NCI-H128 (cell line): ENCODE measurements around the gene SLC41A3.
"Not testable (repeated sequence)": the region's sequence is repeated elsewhere in the genome, so short reads cannot be mapped to it uniquely, and the experiment has no call there.

ENCODE experiments used
- DNase-seq: peaks from one replicate; lab custom pipeline; 2025; ENCODE audit not compliant: unreplicated experiment; lab: John Stamatoyannopoulos, UW

Gene SLC41A3

DNA sequence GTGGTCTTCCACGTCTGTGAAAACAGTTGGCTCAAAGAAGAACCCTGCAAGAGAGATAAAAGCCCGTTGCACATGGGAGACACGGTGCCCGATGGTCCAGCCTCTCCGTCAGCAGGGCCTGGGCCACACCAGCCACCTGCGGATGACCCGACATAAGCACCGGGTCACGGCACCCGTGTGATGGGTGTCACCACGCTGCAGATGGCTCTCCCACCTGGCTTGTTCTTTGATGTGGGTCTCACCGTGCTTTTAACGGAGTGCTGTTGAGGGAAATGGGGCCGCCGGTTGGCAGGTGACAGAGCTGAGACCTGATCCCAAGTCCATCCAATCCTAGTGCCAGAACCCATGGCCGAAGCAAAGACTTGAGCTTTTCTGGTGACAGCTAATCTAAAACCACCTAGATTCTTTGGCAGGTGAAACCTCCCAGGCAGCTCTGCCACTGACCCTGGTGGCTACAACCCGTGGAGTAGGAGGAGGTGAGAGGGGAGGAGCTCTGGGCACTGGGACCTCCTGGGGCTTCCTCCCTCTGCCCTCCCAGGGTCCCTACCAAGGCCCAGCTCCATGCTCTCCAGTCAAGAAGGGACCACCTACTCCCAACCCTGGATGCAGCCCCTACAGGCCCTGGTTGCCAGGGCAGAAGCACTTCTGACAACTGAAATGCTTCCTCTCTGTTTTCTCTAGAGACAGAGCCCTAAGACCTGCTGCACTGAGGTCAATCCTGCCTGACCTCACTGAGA lies 23.4 kb upstream of the SLC41A3 start:
- DNase-seq = no peak

DNA sequence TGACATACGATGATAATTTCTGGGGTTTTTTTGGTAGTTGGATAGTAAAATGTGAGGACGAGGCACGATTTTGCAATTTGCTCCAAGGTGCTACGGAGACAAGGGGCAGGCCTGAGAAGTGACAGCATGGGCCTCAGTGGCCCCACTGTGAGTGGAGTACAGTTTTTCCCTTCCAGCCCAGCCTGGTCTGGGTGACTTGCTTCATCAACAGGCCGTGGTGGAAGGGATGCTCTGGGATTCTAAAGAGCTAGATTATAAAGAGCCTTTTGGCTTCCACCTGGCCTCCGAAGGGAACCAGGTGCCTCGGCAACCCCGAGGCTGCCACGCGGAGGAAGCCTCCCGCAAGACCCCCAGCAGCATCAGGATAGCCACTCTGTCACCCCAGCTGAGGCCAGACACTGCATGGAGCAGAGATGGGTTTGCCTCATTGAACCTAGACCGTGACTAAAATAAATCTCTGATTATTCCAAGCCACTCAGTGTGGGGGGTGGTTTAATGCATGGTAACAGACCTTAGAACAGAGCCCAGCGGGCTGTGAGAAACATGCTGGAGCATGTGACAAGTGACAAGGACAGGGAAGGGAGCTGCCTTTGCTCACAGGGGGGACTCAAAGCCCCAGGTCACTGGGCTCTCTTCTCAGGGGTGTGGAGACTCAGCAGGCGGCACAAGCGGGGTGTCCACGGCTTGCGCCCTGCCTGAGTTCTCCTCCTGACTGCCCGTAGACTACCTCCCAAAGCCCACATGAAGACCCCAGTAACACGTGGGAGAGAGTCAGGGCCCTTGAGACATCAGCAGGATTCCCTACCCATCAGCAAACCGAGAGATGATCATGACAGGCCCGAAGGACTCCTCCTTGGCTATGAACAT lies 22.6 kb upstream of the SLC41A3 start:
- DNase-seq = no peak

DNA sequence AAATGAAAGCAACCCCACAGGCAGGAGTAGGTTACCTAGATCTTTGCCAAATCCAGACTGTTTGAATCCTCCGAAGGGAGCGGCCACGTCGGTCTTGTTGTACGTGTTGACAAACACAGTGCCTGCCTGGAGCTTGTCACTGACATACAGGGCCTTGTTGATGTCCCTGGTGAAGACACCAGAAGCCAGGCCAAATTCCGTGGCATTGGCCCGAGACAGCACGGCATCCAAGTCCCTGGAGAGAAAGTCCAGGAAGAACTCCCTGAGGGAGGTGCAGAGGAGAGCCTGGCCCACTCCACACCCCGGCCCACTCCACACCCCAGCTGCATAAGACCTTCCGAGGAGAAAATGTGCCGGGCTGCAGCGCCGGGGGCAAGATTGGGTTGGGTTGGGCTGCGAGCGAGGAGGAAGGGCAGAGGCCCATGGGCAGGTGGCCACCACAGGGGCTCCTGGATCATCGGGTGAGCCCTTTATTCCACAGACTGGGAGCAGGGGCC lies 21.8 kb upstream of the SLC41A3 start:
- no peak for DNase-seq

DNA sequence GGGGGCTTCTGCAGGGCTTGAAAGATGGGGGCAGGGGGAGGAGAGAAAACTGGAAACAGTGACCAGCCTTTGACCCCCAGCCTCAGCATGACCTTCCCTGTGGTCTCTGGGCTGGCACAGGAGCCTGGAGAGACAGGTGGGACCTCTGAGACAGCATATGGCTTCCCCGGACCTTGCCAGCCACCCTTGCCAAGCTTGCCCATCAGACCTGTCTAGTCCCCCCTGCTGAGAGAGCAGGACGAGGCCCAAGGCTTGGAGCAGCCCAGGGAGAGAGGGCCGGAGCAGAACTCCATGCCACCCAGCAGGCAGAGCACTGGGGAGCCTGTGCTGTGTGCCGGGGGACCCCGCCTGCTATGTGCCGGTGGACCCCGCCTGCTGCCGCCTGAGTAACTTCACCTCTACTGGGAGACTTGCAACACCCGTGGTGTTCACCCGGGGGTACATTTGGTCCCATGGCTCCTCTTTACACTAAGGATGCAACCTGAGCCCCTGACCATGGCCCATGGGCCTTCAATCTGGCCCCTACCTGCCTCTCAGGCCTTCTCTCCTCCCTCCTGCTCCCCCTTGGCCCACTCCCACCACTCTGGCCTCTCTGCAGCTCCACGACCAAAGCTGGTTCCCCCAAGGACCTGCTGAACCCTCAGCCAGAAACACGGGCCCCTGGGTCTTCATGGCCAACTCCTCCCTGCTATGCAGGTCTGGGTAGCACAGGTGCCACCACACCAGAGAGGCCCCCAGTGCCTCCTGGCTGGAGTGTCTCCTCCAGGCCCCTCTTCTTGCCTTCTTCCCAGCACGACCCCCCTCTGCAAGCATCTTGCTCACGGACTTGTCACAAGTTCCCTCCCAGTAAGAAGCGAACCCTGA lies 21.1 kb upstream of the SLC41A3 start:
- DNase-seq = no peak

DNA sequence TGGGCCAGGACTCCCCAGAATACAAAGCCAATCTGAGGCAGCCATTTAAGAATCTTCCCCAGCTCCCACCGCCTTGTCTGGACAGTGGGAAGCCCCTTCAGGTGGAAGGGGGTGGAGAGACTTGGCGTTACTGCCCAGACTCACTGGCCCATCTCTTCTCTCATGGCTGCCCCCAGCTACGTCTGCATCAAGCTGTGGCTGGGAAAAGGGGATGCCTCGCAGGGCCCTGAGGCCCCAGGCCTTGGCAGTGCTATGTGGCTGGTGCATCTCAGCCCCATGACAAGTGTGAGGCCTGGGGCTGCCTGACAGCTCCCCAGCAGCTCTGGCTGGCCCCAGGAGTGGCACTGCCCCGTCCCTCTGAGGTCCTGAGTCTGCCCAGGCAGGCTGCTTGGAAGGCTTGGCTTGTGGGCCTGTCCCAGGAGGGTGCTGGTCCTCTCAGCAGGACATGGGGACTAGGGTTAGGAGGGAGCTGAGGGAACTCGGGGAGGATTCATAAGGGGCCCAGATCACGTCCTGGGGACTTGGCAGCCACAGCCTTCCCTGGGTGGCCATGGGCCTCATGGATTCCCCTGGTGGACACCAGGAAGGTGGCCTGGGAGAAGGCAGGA lies 20.2 kb upstream of the SLC41A3 start:
- DNase-seq = no peak

DNA sequence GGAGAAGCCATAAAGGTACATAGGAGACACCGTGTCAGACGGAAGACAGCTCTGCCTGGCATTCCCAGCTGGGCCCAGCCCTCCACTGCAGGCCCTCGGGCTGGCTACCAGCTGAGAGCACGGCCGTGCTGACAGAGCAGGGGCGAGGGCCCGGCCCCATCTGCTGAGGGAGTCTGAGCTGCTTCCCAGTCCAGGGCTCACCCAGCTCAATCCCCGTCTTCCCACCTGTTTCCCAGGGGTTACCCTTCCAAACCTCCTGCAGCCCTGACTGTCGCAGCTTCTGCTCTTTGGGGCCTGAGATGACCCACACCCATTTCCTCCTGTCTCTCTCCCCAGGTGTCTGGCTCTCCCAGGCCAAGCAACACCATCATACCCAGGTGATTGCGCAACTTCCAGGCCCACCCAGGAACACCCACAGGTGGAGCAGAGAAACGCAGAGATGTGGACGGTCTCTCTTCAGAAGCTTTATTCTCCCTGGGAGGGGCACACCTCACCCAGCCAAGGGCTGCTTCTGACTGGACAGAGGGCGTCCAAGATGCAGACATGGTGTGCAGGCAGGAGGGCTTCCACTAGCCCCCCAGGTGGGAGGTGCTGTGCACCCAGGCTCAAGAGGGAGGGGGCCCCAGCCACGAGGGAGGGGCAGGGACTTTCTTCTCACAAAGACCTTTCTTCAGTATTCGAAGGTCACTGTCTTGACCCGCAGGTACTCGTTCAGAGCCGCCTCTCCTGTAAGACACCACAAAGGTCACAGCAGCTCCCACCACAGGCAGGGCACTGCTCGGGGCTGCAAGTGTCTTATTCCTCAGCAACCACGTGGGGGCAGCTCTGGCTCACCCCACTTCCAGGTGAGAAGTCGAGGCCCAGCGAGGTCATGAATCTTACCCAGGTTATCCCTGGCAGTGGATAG lies 19.4 kb upstream of the SLC41A3 start:
- no peak for DNase-seq

DNA sequence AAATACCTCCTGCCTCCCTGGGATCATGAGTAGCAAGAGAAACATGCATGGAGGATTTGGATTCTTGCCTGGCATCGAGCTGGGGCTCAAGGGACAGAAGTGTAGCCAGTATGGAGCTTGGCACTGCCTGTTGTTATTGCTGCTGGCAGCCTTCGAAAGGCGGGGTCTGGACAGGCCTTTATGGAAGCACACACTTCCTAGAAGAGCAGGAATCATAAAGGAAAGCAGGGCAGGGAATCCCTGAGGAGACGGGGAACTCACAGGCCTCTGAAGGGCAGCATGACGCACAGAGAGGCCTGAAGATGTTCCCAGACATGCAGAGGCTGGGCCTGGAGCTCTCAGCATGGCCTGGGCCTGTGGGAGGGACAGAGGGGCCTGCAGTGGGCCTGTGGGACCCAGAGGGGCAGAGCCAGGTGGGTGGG lies 18.6 kb upstream of the SLC41A3 start:
- DNase-seq = no peak

DNA sequence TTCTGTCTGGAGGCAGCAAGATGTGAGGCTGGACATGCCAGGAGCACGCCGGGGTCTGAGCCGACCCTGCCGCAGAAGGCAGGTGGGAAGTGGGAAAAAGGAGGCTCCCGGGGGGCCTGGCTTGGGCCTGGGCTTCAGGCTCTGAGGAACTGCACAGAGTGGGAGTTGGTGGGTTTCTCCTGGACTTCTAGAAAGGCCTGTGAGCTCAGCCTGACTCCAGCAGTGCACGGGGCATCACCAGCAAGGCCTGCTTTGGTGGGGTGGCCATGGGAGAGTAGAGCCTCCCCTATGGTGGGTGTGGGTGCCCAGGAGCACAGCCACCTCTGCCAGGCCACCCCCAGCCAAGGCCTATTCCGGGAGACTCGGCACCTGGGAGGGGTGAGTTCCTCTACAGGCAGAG lies 18.1 kb upstream of the SLC41A3 start:
- DNase-seq = no peak

DNA sequence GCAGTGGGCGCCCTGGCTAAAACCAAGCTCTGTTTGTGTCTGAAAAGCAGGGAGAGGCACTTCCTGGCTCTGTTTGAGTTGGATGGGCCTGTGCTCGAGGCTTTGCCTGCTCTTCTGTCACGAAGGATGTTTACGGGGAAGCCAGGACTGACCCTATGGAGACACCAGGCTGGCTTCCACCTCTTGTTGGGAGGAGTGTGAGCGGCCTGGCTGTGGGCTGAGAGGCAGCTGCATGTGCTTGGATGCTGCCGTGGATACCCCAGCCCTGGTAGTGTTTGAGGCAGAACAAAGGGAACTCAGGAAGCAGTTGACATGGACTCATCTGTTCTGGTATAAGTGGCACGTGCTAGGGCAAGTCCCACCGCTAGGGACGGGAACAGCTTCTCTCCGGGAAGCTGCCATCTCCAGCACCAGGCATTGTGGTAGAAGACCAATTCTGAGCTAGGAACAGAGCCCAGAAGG lies 17.6 kb upstream of the SLC41A3 start:
- DNase-seq = no peak

DNA sequence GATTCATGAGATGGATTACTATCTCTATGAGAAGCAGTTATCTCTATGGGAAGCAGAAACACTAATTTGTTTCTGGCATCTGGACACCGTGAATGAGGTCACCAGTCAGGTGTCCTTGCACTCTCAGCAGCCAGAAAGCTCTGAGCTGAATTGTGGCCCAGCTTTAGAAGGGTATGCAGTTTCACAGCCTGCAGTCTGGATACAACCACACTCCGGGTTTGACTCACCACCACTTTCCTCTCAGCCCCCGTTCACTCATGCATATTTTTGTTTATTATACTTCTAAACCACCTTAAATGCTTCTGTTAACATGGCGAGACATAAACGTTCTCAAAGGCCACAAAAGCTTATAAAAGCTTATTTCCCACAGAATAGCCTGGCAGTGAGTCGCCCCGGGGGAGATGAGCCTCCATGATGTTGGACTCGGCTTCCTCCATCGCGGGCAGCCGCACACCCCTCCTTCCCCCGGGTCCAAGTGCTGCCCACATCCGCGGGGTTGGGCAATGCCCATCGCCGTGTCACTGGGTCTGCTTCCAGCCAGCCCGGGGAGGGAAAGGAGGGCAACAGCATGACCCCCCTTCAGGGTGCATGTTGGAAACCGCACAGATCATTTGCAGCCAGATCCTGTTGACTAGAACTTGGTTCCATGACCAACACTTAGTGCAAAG lies 16.8 kb upstream of the SLC41A3 start:
- DNase-seq = no peak

DNA sequence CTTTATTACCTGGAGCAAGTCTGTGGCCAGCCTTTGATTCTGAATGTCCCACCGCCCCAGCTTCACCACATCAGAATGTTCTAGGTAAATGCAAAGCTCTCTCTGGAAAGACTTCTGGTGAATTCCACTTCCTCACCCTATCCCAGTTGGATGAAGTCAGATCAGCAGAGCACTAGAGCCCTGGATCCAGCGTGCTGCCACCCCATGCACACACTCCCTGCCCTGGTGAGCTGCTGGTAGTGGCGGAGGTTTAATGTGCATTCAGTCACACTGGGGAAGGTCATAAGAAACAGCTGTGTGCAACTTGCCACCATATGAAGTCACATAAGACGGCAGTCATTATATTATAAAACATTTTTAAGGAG lies 16.3 kb upstream of the SLC41A3 start:
- no peak for DNase-seq

DNA sequence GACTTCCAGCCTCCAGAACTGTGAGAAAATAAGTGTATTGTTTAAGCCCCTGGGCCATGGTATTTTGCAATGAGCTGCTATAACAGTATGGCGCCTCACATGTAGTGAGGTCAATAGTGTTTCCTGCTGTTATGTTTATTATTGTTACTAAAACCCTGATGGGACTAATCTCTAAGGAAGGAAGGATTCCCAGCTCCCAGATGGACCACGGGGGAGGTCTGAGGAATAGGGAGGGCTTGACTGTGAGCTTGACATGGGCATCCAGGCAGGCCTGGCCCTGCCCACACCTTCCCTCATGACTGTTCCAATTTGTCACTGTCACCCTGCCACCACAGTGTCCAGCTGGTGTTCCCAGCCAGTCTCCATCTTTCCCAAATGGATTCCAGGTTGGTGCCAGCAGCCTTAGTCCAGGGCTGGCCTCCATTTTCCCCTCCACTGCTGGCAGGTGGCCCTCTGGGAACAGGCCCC lies 14.5 kb upstream of the SLC41A3 start:
- DNase-seq = no peak

DNA sequence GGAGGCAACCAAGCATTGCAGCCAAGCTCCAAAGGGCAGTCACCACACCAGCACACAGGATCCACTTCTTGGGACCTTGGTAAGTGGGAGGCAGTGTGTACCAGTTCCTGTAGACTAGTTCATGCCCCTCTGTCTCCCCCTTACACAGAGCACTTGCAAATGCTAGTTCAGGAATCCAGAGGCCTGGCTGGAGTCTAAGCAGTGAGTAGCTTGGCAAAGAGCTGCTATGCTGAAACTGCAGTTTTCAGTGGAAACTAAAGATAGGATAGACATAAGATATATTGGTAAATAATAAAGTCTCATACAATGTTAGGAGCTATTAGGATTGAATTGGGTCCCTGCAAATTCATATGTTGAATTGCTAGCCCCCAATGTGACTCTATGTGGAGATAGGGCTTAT lies 13.9 kb upstream of the SLC41A3 start:
- DNase-seq = no peak

DNA sequence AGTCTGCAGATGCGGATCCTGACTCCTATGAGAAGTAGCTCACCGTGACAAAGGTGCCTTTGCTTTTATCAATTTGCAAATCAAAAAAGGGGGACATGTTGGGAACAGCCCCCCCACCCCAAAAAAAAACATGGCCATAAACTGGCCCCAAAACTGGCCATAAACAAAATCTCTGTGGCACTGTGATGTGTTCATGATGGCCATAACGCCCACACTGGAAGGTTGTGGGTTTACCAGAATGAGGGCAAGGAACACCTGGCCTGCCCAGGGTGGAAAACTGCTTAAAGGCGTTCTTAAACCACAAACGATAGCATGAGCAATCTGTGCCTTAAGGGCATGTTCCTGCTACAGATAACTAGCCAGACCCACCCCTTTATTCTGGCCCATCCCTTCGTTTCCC lies 12.3 kb upstream of the SLC41A3 start:
- DNase-seq = not testable (repeated sequence)

DNA sequence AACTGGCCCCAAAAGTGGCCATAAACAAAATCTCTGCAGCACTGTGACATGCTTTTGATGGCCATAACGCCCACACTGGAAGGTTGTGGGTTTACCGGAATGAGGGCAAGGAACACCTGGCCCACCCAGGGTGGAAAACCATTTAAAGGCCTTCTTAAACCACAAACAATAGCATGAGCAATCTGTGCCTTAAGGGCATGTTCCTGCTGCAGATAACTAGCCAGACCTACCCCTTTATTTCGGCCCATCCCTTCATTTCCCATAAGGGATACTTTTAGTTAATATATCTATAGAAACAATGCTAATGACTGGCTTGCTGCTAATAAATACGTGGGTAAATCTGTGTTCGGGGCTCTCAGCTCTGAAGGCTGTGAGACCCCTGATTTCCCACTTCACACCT lies 8.2 kb upstream of the SLC41A3 start:
- DNase-seq = not testable (repeated sequence)

DNA sequence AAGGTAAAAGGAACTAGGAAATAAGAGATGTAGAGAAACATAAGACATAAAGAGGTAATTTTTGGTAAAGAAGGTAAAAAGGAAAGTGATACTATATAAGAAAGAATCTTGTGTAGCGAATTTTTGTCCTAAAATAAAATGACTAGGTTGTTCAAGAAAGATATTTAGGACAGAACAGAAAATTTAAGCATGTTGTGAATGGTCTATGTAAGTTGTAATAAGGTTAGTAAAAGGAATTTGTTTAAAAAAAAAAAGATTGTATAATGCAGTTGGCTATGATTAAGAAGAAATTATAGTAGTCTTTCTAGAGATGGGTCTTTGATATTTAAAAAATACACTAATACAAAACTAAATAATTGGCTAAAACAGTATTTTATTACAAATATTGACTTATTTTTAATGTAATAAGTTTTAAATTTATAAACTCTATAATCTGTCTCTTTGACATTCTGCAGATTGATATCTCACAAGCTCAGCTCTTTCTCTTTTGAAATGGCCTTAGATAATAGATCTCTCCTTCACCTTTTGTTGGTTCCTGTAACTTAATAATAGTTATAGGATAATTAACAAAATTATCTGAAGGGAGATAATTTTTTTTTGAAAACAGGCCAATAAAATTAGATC lies 3.7 kb upstream of the SLC41A3 start:
- DNase-seq = no peak

DNA sequence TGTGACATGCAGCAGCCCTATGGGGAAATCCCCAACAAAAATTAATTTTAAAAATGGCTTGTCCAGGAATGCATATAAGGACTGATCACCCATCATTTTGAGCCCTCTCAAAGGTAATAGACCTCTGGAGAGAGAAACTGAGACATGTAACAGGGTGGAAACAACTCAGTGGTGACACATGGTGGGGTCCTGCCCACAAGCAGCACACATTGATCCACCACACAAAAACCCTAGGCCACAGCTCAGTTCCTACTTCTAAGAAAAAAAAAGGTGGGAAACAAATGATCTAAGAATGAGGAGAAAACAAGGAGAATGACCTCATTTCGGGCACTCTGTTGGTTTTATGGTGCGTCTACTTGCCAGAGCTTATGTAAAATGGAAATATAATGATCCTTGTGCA lies 1.9 kb upstream of the SLC41A3 start:
- DNase-seq = no peak

DNA sequence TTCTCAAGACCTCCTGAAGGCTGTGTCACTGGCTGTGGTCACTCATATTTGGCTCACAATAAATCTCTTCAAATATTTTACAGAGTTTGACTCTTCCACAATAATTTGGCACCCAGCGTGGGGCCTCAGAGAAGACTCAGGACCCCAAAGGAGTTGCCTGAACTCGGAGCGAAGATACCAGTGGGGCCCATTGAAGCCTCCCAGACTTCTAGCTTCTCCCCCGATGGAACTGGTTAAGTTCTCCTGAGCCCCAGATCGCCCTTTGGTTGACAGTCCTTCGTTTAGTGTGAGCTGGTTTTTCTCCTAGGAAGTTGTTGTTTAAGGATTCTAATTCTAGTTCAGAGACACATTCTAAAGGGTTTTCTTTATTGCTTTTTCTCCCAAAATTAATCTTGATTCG lies 1.4 kb upstream of the SLC41A3 start:
- no peak for DNase-seq

DNA sequence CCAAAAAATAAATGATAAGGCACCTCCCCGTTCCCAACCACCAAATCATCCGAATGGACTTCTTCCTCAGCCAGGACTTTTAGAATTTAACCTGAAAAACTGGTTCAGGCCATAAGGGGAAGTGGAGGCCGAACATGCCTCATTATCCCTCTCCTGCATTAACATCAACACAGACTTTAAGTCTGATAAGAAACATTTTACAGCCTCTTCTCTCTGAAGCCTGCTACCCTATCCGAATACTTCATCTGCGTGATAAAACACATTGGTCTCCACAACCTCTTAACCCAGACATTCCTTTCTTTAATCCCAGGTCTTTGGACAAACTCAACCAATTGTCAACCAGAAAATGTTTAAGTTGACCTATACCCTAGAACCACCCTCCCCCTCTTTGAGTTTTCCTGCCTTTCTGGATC lies 850 bp upstream of the SLC41A3 start:
- DNase-seq = no peak
